Measurements from ENCODE around the gene UBAC2.
A peak's percentile ranks its signal among the peaks of the same experiment; 100 is the strongest.

GRCh38 chr13:99312493-99312883 lies 111.8 kb downstream of the UBAC2 start:
- no peak for TF ChIP-seq CTCF (IDR thresholded peaks at IDR 0.05)
- TF ChIP-seq POLR2A (IDR thresholded peaks at IDR 0.05): peak in 1 of 2 donors; percentile 27
- peak; percentile 34 to 94 (median 81) for TF ChIP-seq POLR2AphosphoS5 (IDR thresholded peaks at IDR 0.05)

Measured in suprapubic skin (tissue), 4 donors.